AG09319 (cell line): ENCODE data around the gene HCFC2.

Experiments used
- DNase-seq: peaks from one replicate; pipeline ENCODE4 v3.0.0-alpha.2; 2010; ENCODE audit warnings: low read depth; ENCODE audit errors: extremely low read depth
- CTCF ChIP-seq: IDR thresholded peaks from 2 replicates; pipeline ENCODE4 v1.5.1; 2011; ENCODE audit warnings: low read depth, mild to moderate bottlenecking, inconsistent platforms, low read length, moderate library complexity

The HCFC2 gene

GRCh38 chr12:104060791-104061190 lies 3.5 kb upstream of the HCFC2 start:
- no peak for TF ChIP-seq CTCF
- DNase-seq, result no peak

GRCh38 chr12:104063712-104064030 lies 660 bp upstream of the HCFC2 start:
- DNase-seq, result peak; percentile 11

GRCh38 chr12:104064842-104065427 lies 604 bp downstream of the HCFC2 start:
- TF ChIP-seq CTCF, result no peak
- DNase-seq, result no peak

More at GRCh38 chr12:104063712-104064030, 660 bp upstream of the HCFC2 start:
- no peak for TF ChIP-seq CTCF

GRCh38 chr12:104072099-104072498 lies 7.8 kb downstream of the HCFC2 start:
- TF ChIP-seq CTCF, result no peak
- no peak for DNase-seq

- DNase-seq, result no peak
- TF ChIP-seq CTCF, result no peak
Measured at GRCh38 chr12:104073699-104074098, 9.4 kb downstream of the HCFC2 start.

- TF ChIP-seq CTCF, result no peak
Measured at GRCh38 chr12:104079024-104079423, 14.7 kb downstream of the HCFC2 start.

GRCh38 chr12:104080764-104081163 lies 16.4 kb downstream of the HCFC2 start:
- TF ChIP-seq CTCF, result no peak
- no peak for DNase-seq

More at GRCh38 chr12:104079024-104079423, 14.7 kb downstream of the HCFC2 start:
- no peak for DNase-seq
